GM12878 (cell line): ENCODE measurements around the gene SYPL2. TPM values are rescaled to one million over a fixed set of nuclear protein-coding genes. Genes with fewer than 3 reads are reported as not detected.

Experiments
- ATAC-seq: fragments of 200-7000 bp; cut with Tn5 transposase; 3 replicates; pipeline ENCODE4 v1.9.1; 2020; ENCODE audit warnings: mild to moderate bottlenecking, moderate library complexity
- BruUV-seq: library from RNA; stranded (reverse); fragments of 400-500 nt; replicated peaks from 2 replicates; lab custom pipeline; 2021; lab: Mats Ljungman, UMichigan
- CTCF ChIA-PET: fragments of 300-600 bp; sonication (Branson Sonifier 250); formaldehyde crosslinking; extraction: SDS; loops from one replicate; lab custom pipeline; 2021; ENCODE audit warnings: inconsistent platforms; lab: Yijun Ruan, JAX
- POLR2A ChIA-PET: fragments of 350-600 bp; formaldehyde crosslinking; extraction: SDS; loops from one replicate; lab custom pipeline; 2021; ENCODE audit warnings: inconsistent platforms; lab: Charles Lee
- RAD21 ChIA-PET: fragments of 300-600 bp; sonication (Branson Sonifier 250); formaldehyde crosslinking; loops from one replicate; lab custom pipeline; 2023; ENCODE audit warnings: antibody characterized with exemption; ENCODE audit not compliant: unreplicated experiment; lab: Charles Lee
- SMC1A ChIA-PET: fragments of 300-600 bp; sonication (Branson Sonifier 250); formaldehyde crosslinking; loops from one replicate; lab custom pipeline; 2023; ENCODE audit not compliant: unreplicated experiment, uncharacterized antibody; lab: Charles Lee
- DNase-seq: peaks from one replicate; pipeline ENCODE4 v3.0.0-alpha.2; 2011; ENCODE audit warnings: low read depth, low spot score
- FAIRE-seq: peaks from 3 replicates; lab custom pipeline; 2011; peaks lifted over from hg19 to GRCh38; lab: Jason Lieb, UNC
- H2AFZ ChIP-seq: 2 replicates; pipeline ENCODE4 v1.6.0; 2011; ENCODE audit warnings: low read depth, low read length, control low read depth; ENCODE audit not compliant: control insufficient read depth
- H3K27ac ChIP-seq: 2 replicates; pipeline ENCODE4 v1.5.1; 2011; ENCODE audit warnings: control low read depth; ENCODE audit not compliant: control insufficient read depth, insufficient read depth
- H3K27me3 ChIP-seq, 2 experiments: replicated peaks in 1 of 2; 2 replicates each; pipeline versions ENCODE4 v1.6.0 to v1.6.1; 2011; ENCODE audit warnings: low read length in 1 of 2; ENCODE audit not compliant: control insufficient read depth in 2 of 2, insufficient read depth in 2 of 2
- H3K36me3 ChIP-seq, 2 experiments: 2 replicates each; pipeline ENCODE4 v1.5.1; 2011; ENCODE audit warnings: low read length in 1 of 2; ENCODE audit not compliant: control insufficient read depth in 2 of 2, insufficient read depth in 2 of 2
- H3K4me1 ChIP-seq: 2 replicates; pipeline ENCODE4 v1.6.1; 2011; ENCODE audit warnings: mild to moderate bottlenecking, low read length, moderate library complexity, mixed read lengths; ENCODE audit not compliant: control insufficient read depth, insufficient read depth
- H3K4me2 ChIP-seq: 2 replicates; pipeline ENCODE4 v1.6.0; 2011; ENCODE audit warnings: control low read depth; ENCODE audit not compliant: control insufficient read depth, insufficient read depth
- H3K4me3 ChIP-seq: fragments of 200-600 bp; sonication (generic); 2 replicates; pipeline ENCODE4 v1.5.1; 2016
- H3K79me2 ChIP-seq: 2 replicates; pipeline ENCODE4 v1.6.0; 2011; ENCODE audit warnings: low read length; ENCODE audit not compliant: control insufficient read depth, insufficient read depth
- H3K9ac ChIP-seq: 2 replicates; pipeline ENCODE4 v1.8.0; 2011; ENCODE audit warnings: low read length, control low read depth, mixed read lengths; ENCODE audit not compliant: control insufficient read depth, insufficient read depth
- H3K9me3 ChIP-seq: replicated peaks from 3 replicates; pipeline ENCODE4 v1.5.1; 2011; ENCODE audit warnings: mild to moderate bottlenecking, low read length; ENCODE audit not compliant: control insufficient read depth, insufficient read depth
- H4K20me1 ChIP-seq: 2 replicates; pipeline ENCODE4 v1.6.0; 2011; ENCODE audit not compliant: control insufficient read depth, insufficient read depth
- BCL11A ChIP-seq: IDR thresholded peaks from 2 replicates; pipeline ENCODE4 v1.6.1; 2011; ENCODE audit warnings: low read depth, low read length
- CREB1 ChIP-seq: IDR thresholded peaks from 2 replicates; pipeline ENCODE4 v1.6.1; 2012; ENCODE audit warnings: low read depth, mild to moderate bottlenecking, inconsistent platforms
- HCFC1 ChIP-seq: fragments of 150-350 bp; IDR thresholded peaks from 2 replicates; pipeline ENCODE4 v1.6.1; 2014; ENCODE audit warnings: low read length
- IKZF1 ChIP-seq: fragments of 450-650 bp; conservative IDR thresholded peaks from 2 replicates; pipeline ENCODE4 v1.6.1; 2017; ENCODE audit warnings: antibody characterized with exemption, mild to moderate bottlenecking
- NR2F1 ChIP-seq: fragments of 450-650 bp; conservative IDR thresholded peaks from 2 replicates; pipeline ENCODE4 v1.6.1; 2017; ENCODE audit warnings: mild to moderate bottlenecking
- RAD51 ChIP-seq: fragments of 450-650 bp; IDR thresholded peaks from 2 replicates; pipeline ENCODE4 v1.6.1; 2016; ENCODE audit warnings: moderate library complexity, mild to moderate bottlenecking, inconsistent platforms
- SMAD1 ChIP-seq: fragments of 450-650 bp; IDR thresholded peaks from 2 replicates; pipeline ENCODE4 v1.6.1; 2018; ENCODE audit warnings: mild to moderate bottlenecking, low read depth; ENCODE audit not compliant: partially characterized antibody
- SREBF1 ChIP-seq: IDR thresholded peaks from 2 replicates; pipeline ENCODE4 v1.6.1; 2012; ENCODE audit warnings: mild to moderate bottlenecking, low read length
- USF1 ChIP-seq: IDR thresholded peaks from 2 replicates; pipeline ENCODE4 v1.6.1; 2011; ENCODE audit warnings: borderline replicate concordance, low read depth, mild to moderate bottlenecking, moderate library complexity, mixed read lengths, low read length; ENCODE audit not compliant: insufficient read depth; ENCODE audit errors: extremely low read length
- ZNF622 ChIP-seq: fragments of 450-650 bp; IDR thresholded peaks from 2 replicates; pipeline ENCODE4 v1.6.1; 2017; ENCODE audit warnings: mild to moderate bottlenecking, inconsistent platforms
- WGBS: methylation state at CpG from one replicate; pipeline ENCODE4 v1.1.6; 2016; ENCODE audit warnings: low lambda C conversion rate; ENCODE audit not compliant: insufficient replicate concordance, insufficient coverage; ENCODE audit errors: missing lambda C conversion rate; 5-methylcytosine and 5-hydroxymethylcytosine counted together
- in situ Hi-C: fragments of 300-500 bp; cut with MboI; formaldehyde crosslinking; loops from 9 replicates; pipeline ENCODE4 v1.14.3; 2018; ENCODE audit warnings: mixed read lengths
- intact Hi-C: fragments of 100-400 bp; cut with micrococcal nuclease; formaldehyde crosslinking; loops from one replicate; pipeline ENCODE4 v1.14.2; 2022; ENCODE audit not compliant: unreplicated experiment
- polyA plus RNA-seq, 11 experiments: library from polyadenylated mRNA; depleted of rRNA in 4 of 11; unstranded in 6 of 11; stranded (reverse) in 5 of 11; fragments of >200 nt; fragmentation: Nextera tagmentation in 4 of 11; fragmentation: Illumina TruSeq in 1 of 11; extraction: Ambion mirVana in 4 of 11; extraction: Trizol in 1 of 11; gene quantifications; 1 replicate in 1 of 11; 2 replicates in 10 of 11; pipeline versions ENCODE4 v1.2.1 to v1.2.3, GENCODE V29; 2011 to 2016; ENCODE audit warnings: inconsistent platforms in 2 of 11, missing spikeins in 2 of 11, low read depth in 1 of 11
- total RNA-seq, 4 experiments: library from RNA; depleted of rRNA in 3 of 4; stranded (reverse); fragments of >200 nt in 3 of 4; fragmentation: Illumina TruSeq in 1 of 4; extraction: Trizol in 1 of 4; gene quantifications; 2 replicates each; pipeline versions ENCODE4 v1.2.1 to v1.2.3, GENCODE V29; 2013 to 2021
- TF ChIP-seq, protein P1 (sequence below): fragments of 450-650 bp; IDR thresholded peaks from 2 replicates; pipeline ENCODE4 v1.6.1; 2016; ENCODE audit warnings: mild to moderate bottlenecking

SYPL2 gene
- total and polyA plus RNA-seq, 10 of the 15 experiments (the other 5 are each of a cell fraction or from before 2014, with no cell fraction given): 0.04 to 0.11 (median 0.06) TPM; not detected in 3

DNA sequence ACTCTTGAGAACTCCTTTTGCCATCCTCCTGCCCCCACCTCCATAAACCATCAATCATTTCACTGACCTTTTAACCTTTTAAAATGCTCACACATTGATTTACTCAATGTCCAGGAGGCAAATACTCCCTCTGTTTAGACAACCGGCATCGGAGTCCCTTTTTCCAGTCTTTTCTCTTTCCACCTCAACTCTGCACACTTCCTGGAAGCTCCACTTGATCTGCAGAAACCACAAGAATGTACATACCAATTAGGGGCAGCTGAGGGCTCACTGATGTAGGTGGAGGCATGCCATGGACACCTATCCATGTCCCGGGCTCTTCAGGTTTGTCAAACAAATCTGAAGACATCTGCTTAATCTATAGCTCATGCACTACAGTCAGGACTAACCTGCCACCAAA, 48.5 kb downstream of the SYPL2 start:
- in situ Hi-C loops: no loop called here
- RAD21 ChIA-PET: interaction anchor here (1.3 to 2.4 kb wide), 2 partner anchors 15 to 17 kb away, joined by 3 to 21 read pairs; no protein-coding TSS in a partner anchor
- 65% methylated on average over 3 of the region's 3 CpGs for WGBS

More for the DNA sequence above, 48.5 kb downstream of the SYPL2 start:
- no TSS peak for BruUV-seq
- ChIA-PET SMC1A (interaction anchor here (1.6 to 15.8 kb wide), 3 partner anchors 12 to 17 kb away, joined by 5 to 205 read pairs (median 9); no protein-coding TSS in a partner anchor), POLR2A (interaction anchor here (0.6 to 2.4 kb wide), 4 partner anchors 12 to 1922 kb away, joined by 3 to 10 read pairs (median 4); partner anchors contain the start of gene GNAI3), CTCF (interaction anchor here (1.0 to 19.4 kb wide), 6 partner anchors 12 to 31 kb away, joined by 4 to 240 read pairs (median 8); partner anchors contain the start of gene CYB561D1)
- no peak overlapping the region for H3K9ac ChIP-seq
- no peak overlapping the region for H3K4me3 ChIP-seq
- no peak overlapping the region for H3K27ac ChIP-seq
- H3K9me3 ChIP-seq: no peaks in the 10 kb centered on the region
- no peaks in the 10 kb centered on the region for H3K36me3 ChIP-seq
- TF ChIP-seq CREB1 (no peak), SMAD1 (no peak), ZNF622 (no peak), NR2F1 (no peak), IKZF1 (no peak), HCFC1 (no peak), USF1 (no peak), BCL11A (no peak), SREBF1 (no peak), RAD51 (no peak)
- TF ChIP-seq, protein P1, sequence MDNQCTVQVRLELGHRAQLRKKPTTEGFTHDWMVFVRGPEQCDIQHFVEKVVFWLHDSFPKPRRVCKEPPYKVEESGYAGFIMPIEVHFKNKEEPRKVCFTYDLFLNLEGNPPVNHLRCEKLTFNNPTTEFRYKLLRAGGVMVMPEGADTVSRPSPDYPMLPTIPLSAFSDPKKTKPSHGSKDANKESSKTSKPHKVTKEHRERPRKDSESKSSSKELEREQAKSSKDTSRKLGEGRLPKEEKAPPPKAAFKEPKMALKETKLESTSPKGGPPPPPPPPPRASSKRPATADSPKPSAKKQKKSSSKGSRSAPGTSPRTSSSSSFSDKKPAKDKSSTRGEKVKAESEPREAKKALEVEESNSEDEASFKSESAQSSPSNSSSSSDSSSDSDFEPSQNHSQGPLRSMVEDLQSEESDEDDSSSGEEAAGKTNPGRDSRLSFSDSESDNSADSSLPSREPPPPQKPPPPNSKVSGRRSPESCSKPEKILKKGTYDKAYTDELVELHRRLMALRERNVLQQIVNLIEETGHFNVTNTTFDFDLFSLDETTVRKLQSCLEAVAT: no peak
- no peaks in the 10 kb centered on the region for H3K27me3 ChIP-seq
- DNase-seq: no peak
- no peak for ATAC-seq
- 0 out of 2 replicates have a peak, but pooled peaks cover 2% of the 10 kb centered on the region for H3K4me1 ChIP-seq
- no peaks in the 10 kb centered on the region for H3K79me2 ChIP-seq
- no peak overlapping the region for H2AFZ ChIP-seq
- H3K4me2 ChIP-seq: no peak overlapping the region
- H4K20me1 ChIP-seq: no peaks in the 10 kb centered on the region
- no peak for FAIRE-seq
- intact Hi-C loops: no loop called here
